ENCODE measurements around the gene NECAB2.
"Not testable (repeated sequence)": the region's sequence is repeated elsewhere in the genome, so short reads cannot be mapped to it uniquely, and the experiment has no call there.

Gene NECAB2

DNA sequence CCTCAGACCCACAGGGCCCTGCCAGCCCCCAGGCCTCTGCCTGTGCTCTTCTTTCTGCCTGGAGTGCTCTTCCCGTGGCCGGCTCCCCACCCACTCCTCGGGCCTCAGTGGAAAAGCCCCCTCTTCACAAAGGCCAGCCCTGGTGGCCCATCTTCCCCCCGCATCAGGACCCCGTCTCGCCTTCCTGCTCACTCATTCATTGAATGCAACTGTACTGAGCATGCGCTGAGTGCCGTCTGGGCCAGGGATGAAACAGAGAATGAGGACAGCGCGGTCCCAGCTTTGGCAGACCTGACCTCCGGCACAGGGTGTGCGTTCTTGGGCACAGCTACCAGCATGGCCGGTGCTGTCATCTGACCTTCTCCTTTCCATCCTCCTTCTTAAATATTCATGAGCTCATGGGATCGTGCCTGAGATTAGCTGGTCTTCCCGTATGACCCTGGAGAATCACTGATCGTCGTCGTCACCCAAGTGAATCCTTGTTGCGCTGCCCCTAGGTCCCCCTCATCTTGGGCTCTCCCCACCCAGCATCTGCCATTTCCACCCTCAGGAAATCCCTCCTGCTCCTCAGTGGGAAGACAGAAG is 31.4 kb upstream of the NECAB2 start:
- no peak for DNase-seq

DNA sequence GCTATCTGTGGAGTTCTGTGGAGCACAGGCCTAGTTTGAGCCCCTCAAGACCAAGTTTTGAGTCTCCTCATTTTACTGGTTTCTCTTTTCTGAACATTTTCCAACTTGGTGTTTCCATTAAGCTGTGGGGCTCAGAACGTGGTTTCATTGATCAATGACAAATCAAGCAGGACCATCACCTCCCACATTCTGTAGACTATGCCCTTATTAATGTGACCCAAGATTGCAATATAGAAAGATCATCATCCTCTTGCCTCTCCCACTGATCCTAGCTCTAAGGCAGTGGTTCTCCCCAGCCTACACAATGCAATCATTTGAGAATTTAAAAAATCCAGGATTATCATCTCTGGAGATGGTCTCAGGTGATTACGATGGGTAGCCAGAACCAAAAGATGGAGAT is 30.8 kb upstream of the NECAB2 start:
- no peak for DNase-seq

DNA sequence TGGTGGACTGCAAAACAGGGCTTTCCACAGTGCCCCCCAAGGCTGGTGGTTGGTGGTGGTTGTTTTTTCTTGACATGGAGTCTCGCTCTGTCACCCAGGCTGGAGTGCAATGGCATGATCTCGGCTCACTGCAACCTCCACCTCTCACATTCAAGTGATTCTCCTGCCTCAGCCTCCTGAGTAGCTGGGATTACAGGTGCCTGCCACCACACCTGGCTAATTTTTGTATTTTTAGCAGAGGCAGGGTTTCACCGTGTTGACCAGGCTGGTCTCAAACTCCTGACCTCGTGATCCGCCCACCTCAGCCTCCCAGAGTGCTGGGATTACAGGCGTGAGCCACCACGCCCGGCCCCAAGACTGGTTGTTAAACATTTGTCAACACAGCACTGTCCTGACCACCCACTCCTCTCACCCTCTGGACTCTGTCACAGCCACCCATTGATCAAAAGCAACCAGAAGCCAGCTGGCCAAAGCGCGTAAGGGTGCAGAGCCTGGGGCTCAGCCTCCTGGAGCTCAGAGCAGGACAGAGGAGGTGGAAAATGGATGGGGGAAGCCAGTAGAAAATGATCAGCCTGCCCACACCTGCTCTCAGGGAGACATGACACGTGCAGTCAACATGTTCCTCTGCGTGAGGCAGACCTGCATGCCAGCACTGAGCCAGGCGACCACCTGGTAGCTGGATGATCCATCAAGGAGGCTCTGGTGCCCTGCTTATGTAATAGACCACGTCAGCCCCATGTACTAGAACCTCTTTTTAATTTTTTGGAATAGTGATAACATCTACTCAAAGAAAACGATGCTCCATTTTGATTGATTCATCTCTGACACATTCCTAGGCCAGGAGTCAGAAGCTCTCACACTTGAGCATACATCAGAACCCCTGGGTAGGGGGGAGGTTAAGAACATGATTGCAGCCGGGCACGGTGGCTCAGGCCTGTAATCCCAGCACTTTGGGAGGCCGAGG is 29.8 kb upstream of the NECAB2 start:
- no peak for DNase-seq

DNA sequence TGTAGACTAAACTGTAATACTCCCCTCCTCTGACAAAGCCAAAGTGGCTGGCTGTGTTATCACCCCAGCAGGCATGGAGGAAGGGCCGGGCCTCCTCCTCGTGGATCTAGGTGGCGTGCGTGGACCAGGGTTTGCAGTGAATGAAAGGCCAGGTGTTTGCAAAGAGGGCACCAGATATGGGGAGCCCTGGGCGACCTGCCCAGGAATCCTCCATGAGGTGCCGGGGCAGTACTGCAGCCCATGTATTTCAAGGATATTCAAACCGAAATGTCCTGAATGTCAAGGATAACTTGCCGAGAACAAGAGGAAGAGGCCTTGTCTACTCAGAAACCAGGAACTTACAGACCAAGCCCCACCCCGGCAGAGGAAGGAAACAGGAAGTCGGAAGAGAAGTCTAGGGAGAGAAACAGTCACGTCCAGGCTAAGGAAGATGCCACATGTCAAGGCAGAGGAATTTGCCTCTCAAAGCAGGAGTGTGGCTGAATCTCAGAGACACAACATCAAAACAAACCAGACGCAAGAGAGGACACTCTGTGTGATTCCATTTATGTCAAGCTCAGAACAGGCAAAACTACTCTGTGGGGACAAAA is 28.7 kb upstream of the NECAB2 start:
- DNase-seq: no peak

DNA sequence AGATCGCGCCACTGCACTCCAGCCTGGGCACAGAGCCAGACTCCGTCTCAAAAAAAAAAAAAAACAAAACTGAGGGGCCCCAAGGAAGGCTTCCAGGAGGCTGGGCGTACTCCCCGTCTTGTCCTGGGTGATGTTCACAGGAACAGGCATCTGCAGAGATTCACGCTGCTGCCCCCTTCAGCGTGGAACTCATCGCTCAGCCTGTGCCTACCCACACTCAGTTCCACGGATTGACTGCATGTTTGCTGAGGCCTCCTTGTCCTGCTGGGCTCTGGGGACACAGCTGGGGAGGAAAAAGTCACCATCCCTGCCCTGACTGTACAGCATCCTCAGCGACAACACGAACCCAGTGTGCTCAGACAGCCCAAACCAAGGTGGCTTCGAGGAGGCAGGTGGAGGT is 27.9 kb upstream of the NECAB2 start:
- DNase-seq: no peak

DNA sequence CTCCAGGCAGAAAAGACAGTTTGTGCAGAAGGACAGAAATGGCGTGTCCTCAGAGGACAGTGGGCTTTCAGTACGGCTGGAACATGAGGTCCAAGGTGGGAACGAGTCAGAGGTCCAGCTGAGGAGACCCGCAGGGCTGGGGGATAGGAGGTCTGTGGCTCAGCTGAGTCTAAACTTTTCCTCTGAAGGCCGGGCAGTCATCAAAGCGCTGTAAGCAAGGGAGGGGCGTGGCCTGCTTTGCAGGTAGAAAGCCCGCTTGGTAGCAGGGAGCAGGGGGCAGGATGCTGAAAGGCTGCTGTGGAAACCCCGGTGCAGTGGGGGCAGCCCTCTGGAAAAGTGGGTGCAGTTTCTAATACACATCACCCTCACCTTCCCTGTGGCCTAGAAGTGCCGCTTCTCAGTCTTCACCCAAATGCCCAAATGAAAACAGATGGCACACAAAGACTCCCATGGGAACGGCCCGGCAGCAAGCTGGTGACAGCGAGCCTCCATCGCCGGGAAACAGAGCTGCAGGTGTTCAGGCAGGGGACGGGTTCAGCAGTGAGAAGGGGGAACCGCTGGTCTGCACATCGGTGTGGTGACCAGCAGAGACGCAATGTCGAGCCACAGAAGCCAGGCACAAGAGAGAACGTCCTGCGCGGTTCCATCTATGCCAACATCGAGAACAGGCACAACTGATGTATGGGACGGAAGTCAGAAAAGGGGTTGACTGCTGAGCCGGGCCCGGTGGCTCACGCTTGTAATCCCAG is 27.2 kb upstream of the NECAB2 start:
- DNase-seq: no peak

DNA sequence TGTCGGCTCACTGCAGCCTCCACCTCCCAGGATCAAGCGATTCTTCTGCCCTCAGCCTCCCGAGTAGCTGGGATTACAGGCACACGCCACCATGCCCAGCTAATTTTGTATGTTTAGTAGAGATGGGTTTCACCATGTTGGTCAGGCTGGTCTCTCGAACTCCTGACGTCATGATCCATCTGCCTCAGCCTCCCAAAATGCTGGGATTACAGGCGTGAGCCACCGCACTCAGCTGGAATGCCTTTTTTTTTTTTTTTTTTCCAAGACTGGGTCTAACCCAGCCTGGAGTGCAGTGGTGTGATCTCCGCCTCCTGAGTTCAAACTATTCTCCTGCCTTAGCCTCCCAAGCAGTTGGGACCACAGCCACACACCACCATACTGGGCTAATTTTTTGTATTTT is 26.5 kb upstream of the NECAB2 start:
- DNase-seq: not testable (repeated sequence)

DNA sequence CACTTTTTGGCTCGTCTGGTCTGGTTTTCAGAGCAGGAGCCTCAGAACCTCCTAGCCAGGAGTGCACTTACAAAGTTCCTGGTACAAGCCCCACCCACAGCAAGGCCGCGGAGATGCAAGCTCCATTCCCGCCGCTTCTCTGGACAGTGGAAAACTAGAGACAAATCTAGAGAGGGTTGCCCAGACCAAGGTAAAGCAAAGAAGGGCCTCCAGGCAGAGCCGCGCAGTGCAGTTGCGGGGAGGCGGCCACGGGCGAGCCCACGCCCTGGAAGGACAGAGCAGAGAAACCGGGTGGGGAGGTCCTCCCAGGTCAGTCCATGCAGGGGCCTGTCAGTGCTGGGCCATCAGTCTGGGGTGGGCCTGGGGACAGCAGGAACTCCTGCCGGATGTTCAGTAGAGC is 26.0 kb upstream of the NECAB2 start:
- no peak for DNase-seq

DNA sequence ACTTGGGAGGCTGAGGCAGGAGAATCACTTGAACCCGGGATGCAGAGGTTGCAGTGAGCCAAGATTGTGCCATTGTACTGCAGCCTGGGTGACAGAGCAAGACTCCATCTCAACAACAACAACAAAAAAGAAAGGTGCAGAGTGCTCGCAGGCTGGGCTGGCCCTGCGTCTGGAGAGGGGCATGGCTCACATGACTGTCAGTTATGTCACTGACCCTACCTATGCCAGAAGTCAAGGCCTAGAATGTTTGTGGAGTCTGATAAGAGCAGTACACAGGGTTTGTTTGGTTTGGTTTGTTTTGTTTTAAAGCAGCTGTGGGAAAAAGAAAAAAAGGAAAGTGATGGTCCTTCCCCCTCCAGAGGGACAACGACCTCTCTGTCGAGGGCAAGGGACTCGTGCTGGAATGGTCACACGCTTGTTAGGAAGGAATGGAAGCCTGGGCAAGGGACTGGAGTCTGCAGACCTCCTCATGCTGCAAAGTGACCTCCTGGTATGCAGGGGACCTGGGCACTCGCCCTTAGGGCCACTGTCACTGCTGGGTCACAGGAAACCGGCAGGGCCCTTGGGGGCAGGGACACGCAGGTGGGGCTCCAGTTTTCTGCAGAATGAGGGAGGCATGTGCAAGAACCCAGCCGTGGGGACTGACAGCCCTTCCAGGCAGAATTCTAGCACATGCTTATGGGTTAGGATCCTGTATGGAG is 25.1 kb upstream of the NECAB2 start:
- no peak for DNase-seq

DNA sequence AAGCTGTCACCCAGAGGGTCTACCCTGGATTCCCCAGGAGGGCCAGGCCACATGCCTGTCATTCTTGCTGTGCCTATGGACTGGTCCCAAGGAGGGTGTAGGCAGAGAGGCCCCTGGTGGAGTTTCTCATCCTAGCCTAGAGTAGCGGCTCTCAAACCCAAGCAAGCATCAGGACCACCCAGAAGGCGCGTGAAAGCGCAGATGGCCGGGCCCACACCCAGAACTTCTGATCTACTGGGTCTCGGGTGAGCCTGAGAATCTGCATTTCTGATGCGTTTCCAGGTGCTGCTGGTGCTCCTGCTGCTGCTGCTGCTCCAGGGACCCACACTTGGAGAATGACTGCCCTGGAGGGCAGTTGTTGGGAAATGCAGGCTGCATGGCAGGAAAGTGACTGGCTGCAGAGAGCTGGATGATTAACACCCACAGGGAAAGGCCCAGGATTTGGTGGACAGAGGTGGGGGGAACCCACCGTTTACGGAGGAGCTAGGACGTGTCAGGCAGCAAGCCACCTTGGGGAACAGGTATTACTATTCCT is 24.5 kb upstream of the NECAB2 start:
- no peak for DNase-seq

DNA sequence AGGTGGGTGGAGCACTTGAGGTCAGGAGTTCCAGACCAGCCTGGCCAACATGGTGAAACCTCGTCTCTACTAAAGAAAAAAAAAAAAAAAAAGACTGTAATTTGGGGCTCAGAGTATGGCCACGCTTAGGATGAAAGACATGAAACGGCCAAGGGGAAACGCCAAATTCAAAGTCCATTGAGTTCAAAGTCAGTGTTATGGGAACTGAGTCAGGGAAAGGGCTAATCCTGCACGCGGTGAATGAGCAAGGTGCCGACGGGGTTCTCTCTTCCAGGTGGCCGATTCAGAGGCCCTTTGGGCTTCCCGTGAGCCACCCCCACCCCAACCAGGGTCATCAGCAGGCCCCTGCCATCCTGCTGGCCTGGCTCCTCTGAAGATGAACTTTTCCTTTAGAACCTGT is 22.5 kb upstream of the NECAB2 start:
- no peak for DNase-seq

DNA sequence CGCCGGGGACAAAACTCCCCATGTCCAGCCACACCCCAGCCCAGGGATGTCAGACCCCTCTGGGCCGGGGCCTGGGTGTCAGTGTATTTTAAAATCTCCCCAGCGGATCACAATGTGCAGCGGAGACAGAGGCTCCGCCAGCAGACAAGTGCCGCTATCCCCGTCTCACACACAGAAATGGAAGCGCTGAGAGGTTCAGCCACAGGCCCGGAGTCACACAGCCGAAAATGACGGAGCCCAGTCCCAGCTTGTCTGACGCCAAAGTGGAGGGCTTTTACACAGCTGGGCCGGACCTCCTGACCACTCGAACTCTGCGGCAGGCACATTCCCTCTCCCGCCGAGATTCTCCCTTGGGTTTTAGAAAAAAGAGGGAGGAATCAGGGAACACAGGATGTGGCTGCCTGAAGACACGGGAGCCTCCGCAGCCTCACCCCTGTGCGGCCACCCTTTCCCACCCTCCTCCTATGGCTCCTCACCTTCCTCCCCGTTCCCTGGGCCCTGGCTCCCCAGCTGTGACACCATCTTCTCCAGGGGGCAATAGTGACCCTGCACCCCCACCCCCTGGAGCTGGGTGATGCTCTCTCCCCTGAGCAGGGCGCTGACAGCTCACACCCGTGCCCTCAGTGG is 21.8 kb upstream of the NECAB2 start:
- DNase-seq: no peak

DNA sequence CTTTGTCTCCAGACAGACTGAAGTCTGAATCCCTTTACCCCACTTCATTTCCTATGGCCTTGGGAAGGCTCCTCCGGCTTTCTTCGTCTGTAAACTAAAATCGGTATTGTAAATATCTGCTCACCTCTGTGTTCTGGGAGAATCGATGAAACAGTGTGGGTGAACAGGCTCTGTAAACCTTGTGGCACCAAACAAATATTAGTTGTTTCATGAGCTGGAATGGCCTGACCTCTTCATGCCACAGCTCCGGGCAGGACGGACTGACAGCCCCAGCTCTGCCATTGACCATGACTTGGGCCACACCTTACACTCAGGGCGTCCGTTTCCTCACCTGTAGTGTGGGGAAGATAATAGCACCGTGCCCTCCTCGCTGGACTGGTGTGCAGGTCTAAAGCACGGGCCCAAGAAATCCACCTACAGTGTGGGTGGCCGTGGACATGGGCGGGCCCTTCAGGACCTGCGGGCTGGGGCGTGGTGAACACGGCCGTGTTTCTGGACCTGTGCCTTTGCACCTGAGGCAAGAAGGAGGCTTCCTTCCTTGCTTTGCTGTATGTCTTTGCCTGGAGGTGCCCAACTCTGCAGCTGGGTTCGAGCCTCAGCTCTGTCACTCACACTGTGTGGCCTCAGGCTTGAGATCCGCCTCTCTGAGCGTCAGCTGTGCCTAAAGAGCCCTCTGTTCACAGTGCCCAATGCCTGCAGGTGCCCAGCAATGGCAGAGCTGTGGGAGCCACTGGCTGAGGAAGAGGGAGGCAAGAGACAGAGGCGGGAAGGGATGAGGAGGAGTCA is 21.1 kb upstream of the NECAB2 start:
- no peak for DNase-seq

DNA sequence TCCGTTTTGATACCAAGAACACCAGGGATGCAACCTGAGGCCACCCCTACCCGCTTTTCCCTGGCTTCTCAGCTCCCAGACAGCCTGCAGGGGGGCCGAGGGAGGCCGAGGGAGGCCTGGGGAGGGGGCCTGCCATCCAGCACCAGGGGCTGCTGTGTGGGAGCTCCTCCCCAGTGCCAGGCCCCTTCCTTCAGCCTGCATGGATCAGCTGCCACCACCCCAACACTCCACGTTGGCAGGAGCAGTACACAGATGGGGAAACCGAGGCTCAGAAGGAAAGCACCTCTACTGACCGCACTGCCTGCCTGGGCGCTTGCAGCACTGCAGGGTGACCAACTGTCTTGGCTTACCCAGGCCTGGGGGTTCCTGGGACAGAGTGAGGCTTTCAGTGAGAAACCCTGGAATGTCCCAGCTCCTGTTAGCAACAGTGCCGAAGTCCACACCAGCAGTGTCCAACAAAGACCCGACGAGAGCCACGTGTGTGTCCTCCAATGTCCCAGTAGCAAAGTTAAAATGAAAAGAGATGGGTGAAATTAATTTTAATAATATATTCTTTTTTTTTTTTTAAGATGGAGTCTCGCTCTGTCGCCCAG is 20.3 kb upstream of the NECAB2 start:
- DNase-seq: no peak

DNA sequence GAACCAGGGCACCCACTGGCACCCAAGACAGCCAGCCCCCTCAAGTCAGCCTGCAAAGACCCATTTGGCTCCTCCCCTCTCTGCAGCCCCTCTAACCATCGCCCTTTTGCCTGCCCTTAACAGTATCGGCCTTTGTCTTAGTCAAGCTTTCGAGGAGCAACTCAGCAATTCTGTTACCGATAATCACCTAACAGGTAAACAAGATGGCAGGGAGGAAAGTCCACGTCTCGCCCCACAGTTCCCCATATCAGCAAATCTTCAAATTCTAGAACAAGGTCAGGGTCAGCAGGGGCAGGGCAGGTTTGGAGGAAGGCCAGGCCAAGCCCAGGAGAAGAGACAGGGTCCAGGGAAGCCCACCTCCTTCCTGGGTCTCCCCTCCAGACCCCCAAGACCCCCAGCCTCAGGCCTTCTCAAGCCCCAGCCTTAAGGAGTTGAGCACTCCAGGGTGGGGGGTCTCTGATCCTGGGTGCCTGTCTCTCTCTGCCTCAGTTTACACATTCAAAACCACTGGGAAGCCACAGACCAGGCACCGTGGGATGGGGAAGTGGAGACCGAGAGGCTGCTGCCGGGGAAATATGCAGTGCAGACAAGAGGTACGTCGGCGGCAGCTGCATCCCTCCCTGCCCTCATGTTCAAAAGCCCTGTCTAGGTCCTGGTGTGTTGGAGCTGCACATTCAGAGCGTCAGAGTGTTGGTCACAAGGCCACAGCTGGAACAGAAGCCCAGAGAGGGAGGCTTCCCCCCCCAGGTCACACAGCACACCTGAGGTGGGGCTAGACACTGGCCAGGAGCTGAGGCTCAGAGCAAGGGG is 18.9 kb upstream of the NECAB2 start:
- no peak for DNase-seq

DNA sequence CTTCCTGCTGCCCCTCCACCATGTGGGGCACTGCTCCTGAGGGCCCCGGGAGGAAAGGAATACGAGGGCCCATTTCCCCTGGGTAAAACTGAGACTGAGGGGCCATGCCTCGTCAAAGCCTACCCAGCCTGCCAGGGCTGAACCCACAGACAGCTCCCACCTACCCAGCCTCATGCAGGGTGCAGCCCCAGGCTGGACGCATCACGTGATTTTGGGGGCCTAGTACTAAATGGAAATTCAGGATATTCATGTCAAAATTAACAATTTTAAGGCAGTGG is 18.4 kb upstream of the NECAB2 start:
- DNase-seq: no peak

DNA sequence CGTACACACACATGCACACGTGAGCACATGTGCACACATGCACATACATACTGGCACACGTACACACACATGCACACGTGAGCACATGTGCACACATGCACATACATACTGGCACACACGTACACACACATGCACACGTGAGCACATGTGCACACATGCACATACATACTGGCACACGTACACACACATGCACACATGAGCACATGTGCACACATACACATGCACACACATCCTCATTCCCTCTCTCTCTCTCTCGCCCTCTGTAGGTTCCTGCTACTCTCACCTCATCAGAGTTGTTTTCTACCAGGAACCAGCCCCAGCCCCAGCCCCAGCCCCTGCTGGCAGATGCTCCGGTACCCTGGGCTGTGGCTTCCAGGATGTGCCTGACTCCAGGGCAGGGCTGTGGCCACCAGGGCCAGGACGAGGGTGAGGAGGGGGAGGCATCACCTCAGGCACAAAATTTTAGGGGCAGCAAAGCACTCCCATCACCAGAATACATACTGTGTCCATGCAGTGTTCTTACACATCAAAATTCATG is 17.1 kb upstream of the NECAB2 start:
- not testable (repeated sequence) for DNase-seq

DNA sequence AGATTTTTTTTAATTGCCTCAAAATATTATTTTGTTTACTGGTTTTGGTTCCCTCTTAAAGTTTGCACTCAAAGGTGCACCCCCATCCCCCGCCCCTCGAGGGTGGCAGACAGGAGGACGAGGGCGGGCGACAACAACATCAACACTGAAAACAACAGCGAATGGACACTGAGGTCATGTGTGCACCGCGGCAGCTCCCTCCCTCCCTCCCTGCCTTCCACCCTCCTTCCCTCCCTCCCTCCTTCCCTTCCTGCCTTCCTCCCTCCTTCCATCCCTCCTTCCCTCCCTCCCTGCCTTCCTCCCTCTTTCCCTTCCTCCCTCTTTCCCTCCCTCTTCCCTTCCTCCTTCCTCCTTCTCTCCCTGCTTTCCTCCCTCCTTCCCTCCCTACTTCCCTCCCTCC is 16.5 kb upstream of the NECAB2 start:
- no peak for DNase-seq

DNA sequence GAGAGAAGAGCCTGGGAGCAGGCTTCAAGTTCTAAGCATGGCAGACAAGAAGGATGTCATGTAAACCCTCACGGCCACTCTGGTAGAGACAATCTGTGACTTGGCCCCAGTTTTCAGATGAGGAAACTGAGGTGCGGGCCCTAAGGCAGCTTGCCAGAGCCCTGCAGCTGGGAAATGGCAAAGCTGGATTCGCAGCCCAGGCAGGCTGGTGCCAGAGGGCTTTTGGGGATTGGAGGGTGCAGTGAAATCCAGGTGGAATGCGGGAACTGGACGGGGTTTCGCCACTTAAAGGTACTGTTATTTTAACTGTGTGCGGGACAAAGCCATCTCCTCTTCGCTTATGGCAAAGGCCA is 15.5 kb upstream of the NECAB2 start:
- no peak for DNase-seq
